Caki2 (cell line): Measurements from ENCODE around the gene KRTAP4-9. TPM values are rescaled to one million over a fixed set of nuclear protein-coding genes. Genes with fewer than 3 reads are reported as not detected.
"Not testable (repeated sequence)": the region's sequence is repeated elsewhere in the genome, so short reads cannot be mapped to it uniquely, and the experiment has no call there.

ENCODE experiments used
- DNase-seq: peaks from one replicate; pipeline ENCODE4 v3.0.0-alpha.2; 2015; ENCODE audit warnings: low read depth
- in situ Hi-C: cut with HindIII; loops from 2 replicates; pipeline ENCODE4 v1.10.0; 2016; ENCODE audit warnings: low sequenced_read_pairs, low pct_unique_long_range_greater_than_20kb, mixed read lengths
- total RNA-seq: library from RNA; depleted of rRNA; stranded (reverse); fragments of >200 nt; shearing (Covaris generic); gene quantifications from 2 replicates; pipeline ENCODE4 v1.2.3, GENCODE V29; 2014; ENCODE audit warnings: low replicate concordance; rRNA removed

KRTAP4-9 gene
- not detected in 2 replicates for total RNA-seq

GRCh38 chr17:41105347-41105746 is at the start of gene KRTAP4-9:
Gene KRTAP4-9, plus strand, starts transcription at chr17:41105389. Its CDS starts 0 bp downstream, at chr17:41105389.
- DNase-seq, in situ Hi-C loops: not testable (repeated sequence)

DNA sequence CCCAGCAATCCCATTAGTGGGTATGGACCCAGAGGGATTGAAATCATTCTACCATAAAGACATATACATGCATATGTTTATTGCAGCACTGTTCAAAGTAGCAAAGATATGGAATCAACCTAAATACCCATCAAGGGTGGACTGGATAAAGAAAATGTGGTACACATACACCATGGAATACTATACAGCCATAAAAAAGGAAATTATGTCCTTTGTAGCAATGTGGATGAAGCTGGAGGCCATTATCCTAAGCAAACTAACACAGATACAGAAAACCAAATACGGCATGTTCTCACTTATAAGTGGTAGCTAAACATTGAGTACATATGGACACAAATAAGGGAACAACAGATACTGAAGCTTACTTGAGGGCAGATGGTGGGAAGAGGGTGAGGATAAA is 47.6 kb upstream of the KRTAP4-9 start:
- no peak for DNase-seq
- in situ Hi-C loops: no loop called here

DNA sequence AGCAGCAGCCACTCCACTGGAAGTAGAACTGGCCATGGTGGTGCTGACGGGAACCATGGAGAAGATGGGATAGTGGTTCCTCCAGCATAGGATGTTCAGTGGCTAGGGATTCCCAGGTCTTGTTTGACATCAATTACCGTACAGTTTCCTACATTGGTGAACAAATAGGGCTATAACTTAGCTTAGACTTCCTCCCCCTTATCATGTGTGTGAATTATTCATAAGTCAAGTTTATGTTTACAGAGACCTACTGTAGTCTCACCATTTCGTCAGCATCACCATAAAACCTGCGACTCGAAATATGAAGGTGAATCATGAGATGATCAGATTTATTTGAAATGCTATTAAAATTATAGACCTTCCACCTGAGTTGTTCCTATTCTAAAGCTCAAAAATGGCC is 46.4 kb upstream of the KRTAP4-9 start:
- in situ Hi-C loops: no loop called here
- no peak for DNase-seq

GRCh38 chr17:41059276-41060051 is 45.7 kb upstream of the KRTAP4-9 start:
- in situ Hi-C loops: not testable (repeated sequence)
- peak; percentile 86 for DNase-seq

DNA sequence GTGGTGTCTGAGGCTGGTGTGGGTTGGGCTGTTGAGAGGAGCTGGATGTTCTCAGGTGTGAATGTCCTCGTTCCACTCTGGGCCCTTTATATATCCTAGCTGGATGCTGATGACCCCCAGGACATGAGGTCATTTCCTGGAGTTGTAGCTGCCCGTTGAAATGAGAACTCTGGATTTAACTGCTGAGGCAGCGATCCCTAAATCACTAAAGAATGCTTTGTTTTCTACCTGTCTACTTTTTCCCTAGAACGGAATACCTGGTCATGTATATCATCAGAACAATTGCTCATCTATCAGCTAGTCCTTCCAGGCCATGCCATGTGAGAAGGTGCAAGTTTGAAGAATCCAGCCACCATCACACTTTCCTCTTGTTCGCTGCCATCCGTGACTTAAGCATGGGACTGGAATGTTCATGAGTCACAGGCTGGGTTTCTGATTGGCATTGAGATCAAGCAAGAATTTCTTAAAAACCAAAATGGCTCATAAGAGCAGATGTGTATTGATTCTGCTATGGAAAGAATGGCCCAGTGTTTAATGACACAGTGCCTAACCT is 45.1 kb upstream of the KRTAP4-9 start, which contains the start of gene KRTAP2-3:
Gene KRTAP2-3 (minus strand): TSS at position 63 of the 553 bp plus-strand sequence. CDS start 64 bp downstream, outside the sequence.
- in situ Hi-C loops: no loop called here
- DNase-seq: peak; percentile 90

- peak; percentile 74 for DNase-seq
- in situ Hi-C loops: no loop called here
Observed at GRCh38 chr17:41061964-41062363, 43.2 kb upstream of the KRTAP4-9 start.

- in situ Hi-C loops: no loop called here
- DNase-seq: no peak
Observed at GRCh38 chr17:41063449-41063848, 41.7 kb upstream of the KRTAP4-9 start.

DNA sequence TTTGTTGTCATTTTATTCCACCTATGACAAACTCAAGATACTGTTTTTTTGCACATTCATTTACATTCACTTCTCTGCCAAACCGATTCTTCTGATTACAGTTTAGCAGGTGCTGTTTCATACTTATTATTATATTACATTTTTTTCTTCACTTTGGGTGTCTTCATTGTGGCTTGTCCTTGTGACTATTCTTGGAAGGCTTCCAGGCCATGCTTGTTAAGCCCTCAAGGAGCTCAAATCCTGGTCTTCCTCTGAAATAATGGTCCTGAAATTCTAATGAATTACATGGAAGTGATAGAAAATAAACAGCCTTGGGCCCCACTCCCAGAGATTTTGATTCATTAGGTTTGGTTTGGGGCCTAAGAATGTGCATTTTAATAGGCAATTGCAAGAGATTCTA is 40.9 kb upstream of the KRTAP4-9 start:
- in situ Hi-C loops: no loop called here
- no peak for DNase-seq

- DNase-seq, in situ Hi-C loops: not testable (repeated sequence)
Observed at GRCh38 chr17:41065016-41065689, 40.0 kb upstream of the KRTAP4-9 start.

- in situ Hi-C loops: no loop called here
- peak; percentile 83 for DNase-seq
Observed at GRCh38 chr17:41065829-41066624, 39.2 kb upstream of the KRTAP4-9 start, which contains the start of gene KRTAP2-4. Gene KRTAP2-4, minus strand, starts transcription at chr17:41065879. Its CDS starts 34 bp downstream, at chr17:41065845.

DNA sequence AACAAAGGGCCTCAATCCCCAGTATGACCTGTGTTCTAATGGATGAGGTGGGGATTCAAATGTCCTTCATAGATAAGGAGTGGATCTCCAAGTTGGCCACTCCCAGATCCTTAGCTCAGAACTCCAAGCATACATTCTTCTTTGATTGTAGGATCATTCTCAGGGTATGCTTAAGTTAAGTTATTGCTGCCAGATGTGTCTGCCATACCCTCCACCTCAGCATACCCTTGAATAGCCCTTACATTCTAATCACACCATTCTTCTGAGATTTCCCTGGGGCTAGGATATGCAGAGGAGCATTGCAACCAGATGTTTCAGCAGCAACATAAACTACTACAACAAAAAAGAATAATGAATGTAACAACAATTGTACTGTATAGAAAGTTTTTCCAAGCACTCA is 37.9 kb upstream of the KRTAP4-9 start:
- DNase-seq: no peak
- in situ Hi-C loops: no loop called here

- in situ Hi-C loops: no loop called here
Observed at GRCh38 chr17:41069031-41069430, 36.2 kb upstream of the KRTAP4-9 start.

DNA sequence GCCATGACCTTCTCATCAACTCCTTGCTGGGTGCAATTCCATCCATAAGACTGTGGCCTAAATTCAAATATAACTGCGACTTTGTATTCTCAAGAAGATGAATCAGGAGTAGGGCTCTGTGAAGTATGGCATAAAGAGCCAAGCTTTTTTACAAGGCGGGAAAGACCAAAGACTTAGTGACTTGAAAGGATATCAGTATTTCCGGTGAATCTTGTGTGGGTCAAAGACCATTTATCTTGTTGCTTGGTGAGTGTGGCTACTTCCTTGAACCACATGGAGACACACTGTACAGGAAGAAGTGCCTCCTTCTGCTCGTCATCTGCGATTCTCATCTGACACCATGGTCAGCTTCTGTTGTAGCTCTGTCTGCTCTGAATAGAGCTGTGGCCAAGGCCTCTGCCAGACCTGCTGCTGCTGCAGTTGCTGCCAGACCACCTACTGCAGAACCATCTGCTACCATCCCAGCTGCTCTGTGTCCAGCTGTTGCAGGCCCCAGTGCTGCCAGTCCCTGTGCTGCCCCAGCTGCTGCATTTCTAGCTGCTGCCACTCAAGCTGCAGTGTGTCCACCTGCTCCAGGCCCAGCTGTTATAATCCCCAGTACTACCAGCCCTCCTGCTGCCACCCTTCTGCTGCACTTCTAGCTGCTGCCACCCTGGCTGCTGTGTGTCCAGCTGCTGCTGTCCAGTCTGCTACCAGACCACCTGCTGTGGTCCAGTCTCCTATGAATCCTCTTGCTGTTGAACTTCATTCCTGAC is 33.4 kb upstream of the KRTAP4-9 start:
- no peak for DNase-seq
- in situ Hi-C loops: no loop called here

More at GRCh38 chr17:41069031-41069430, 36.2 kb upstream of the KRTAP4-9 start:
- DNase-seq: no peak

DNA sequence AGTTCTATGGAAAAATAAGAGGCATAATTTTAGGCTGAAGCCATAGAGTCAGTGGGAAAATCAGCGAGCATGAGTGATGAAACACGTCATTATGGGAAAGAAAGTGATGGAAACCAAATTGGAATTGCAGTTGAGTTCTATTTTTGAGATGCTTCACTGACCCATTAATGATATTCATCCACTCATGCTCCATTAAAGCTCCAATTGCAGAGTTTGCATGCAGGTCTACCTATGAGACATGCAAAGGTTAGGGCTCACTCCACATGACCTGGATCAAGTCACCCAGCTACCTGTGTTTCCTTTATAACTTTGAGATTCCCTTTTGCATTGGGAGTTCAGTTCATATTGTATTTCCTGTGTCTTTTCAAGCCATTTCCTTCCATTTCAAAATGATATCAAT is 31.5 kb upstream of the KRTAP4-9 start:
- in situ Hi-C loops: no loop called here
- DNase-seq: no peak

GRCh38 chr17:41076788-41077187 is 28.4 kb upstream of the KRTAP4-9 start:
- in situ Hi-C loops: no loop called here
- no peak for DNase-seq

DNA sequence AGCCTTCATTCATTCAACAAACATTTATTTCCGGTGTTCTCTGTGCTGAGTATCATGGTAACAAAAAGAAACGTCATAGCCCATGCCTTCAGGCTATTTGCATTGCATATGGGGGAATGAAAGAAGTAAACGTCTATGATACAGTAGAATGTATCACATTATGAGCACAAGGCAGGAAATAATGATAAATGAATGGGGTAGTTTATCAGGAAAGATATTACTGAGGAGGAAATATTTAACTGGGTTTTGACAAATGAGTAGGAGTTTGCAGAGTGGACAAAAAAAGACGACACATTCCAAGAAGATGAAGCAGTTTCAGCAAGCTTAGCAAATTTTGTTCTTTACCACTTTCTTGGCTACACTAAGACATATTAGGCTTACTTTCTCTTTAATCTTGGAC is 22.6 kb upstream of the KRTAP4-9 start:
- no peak for DNase-seq
- in situ Hi-C loops: no loop called here

- DNase-seq, in situ Hi-C loops: not testable (repeated sequence)
Observed at GRCh38 chr17:41083427-41083826, 21.8 kb upstream of the KRTAP4-9 start.
